Activated CD4-positive, CD25-positive, alpha-beta regulatory T cell treated with anti-CD3 and anti-CD28 coated beads, Interleukin-2, amount 50 U/mL, for 16 hours (primary cell): Measurements from ENCODE around the gene GHDC.
A peak's percentile ranks its signal among the peaks of the same experiment; 100 is the strongest.
"Not testable (repeated sequence)": the region's sequence is repeated elsewhere in the genome, so short reads cannot be mapped to it uniquely, and the experiment has no call there.

Experiments
- DNase-seq: peaks from one replicate; pipeline ENCODE4 v3.0.0-alpha.2; 2020; ENCODE audit warnings: low read depth, low spot score

GHDC gene

GRCh38 chr17:42193969-42194899, at the start of gene GHDC:
TSS of gene GHDC (minus strand) at chr17:42194494. CDS start at chr17:42193581, 913 bp downstream.
- DNase-seq = peak; percentile 70

GRCh38 chr17:42243493-42243982, 49.2 kb upstream of the GHDC start:
- no peak for DNase-seq

- no peak for DNase-seq
Observed at GRCh38 chr17:42241871-42242270, 47.6 kb upstream of the GHDC start.

- not testable (repeated sequence) for DNase-seq
Observed at GRCh38 chr17:42240863-42241262, 46.6 kb upstream of the GHDC start.

GRCh38 chr17:42240201-42240600, 45.9 kb upstream of the GHDC start:
- no peak for DNase-seq

GRCh38 chr17:42239576-42239975, 45.3 kb upstream of the GHDC start:
- not testable (repeated sequence) for DNase-seq

- no peak for DNase-seq
Observed at GRCh38 chr17:42236760-42237159, 42.5 kb upstream of the GHDC start.

- DNase-seq = no peak
Observed at GRCh38 chr17:42233994-42234393, 39.7 kb upstream of the GHDC start.

GRCh38 chr17:42233156-42233555, 38.9 kb upstream of the GHDC start:
- DNase-seq = no peak

- DNase-seq = no peak
Observed at GRCh38 chr17:42230225-42230624, 35.9 kb upstream of the GHDC start.

GRCh38 chr17:42227849-42228700, 33.8 kb upstream of the GHDC start:
- no peak for DNase-seq

GRCh38 chr17:42225646-42226045, 31.4 kb upstream of the GHDC start:
- no peak for DNase-seq

- no peak for DNase-seq
Observed at GRCh38 chr17:42224651-42225050, 30.4 kb upstream of the GHDC start.

GRCh38 chr17:42221886-42222745, 27.8 kb upstream of the GHDC start:
- peak; percentile 10 for DNase-seq

- not testable (repeated sequence) for DNase-seq
Observed at GRCh38 chr17:42219280-42219679, 25.0 kb upstream of the GHDC start.

GRCh38 chr17:42214156-42214555, 19.9 kb upstream of the GHDC start:
- DNase-seq = no peak

- no peak for DNase-seq
Observed at GRCh38 chr17:42212382-42212781, 18.1 kb upstream of the GHDC start.

GRCh38 chr17:42211921-42212341, 17.6 kb upstream of the GHDC start:
- not testable (repeated sequence) for DNase-seq

- no peak for DNase-seq
Observed at GRCh38 chr17:42210046-42210445, 15.8 kb upstream of the GHDC start.

GRCh38 chr17:42206153-42206612, 11.9 kb upstream of the GHDC start:
- DNase-seq = not testable (repeated sequence)

GRCh38 chr17:42203354-42203753, 9.1 kb upstream of the GHDC start:
- DNase-seq = no peak
